Ectodermal cell (in vitro differentiated cells): ENCODE measurements around the gene NUP107.

ENCODE experiments used
- H3K27ac ChIP-seq: 2 replicates; pipeline ENCODE4 v1.7.0; 2013; ENCODE audit warnings: mild to moderate bottlenecking, low read depth, low read length; ENCODE audit not compliant: insufficient read depth, poor library complexity, severe bottlenecking
- H3K27me3 ChIP-seq: 2 replicates; pipeline ENCODE4 v1.7.0; 2013; ENCODE audit warnings: mild to moderate bottlenecking, low read length; ENCODE audit not compliant: insufficient read depth, control insufficient read depth, poor library complexity, severe bottlenecking
- H3K36me3 ChIP-seq: one replicate; pipeline ENCODE4 v1.7.0; 2013; ENCODE audit warnings: low read length; ENCODE audit not compliant: control insufficient read depth, insufficient read depth
- H3K4me1 ChIP-seq: one replicate; pipeline ENCODE4 v1.7.0; 2013; ENCODE audit warnings: low read length; ENCODE audit not compliant: control insufficient read depth, insufficient read depth
- H3K4me3 ChIP-seq: 2 replicates; pipeline ENCODE4 v1.7.0; 2013; ENCODE audit warnings: low read depth, low read length, control low read depth; ENCODE audit not compliant: insufficient read depth
- H3K9me3 ChIP-seq: 2 replicates; pipeline ENCODE4 v1.7.0; 2013; ENCODE audit warnings: mild to moderate bottlenecking, low read length, moderate library complexity; ENCODE audit not compliant: control insufficient read depth
- WGBS, 2 experiments: methylation state at CpG; one replicate each; pipeline ENCODE4 v1.1.7; 2013; ENCODE audit warnings: missing lambda C conversion rate in 2 of 2; 5-methylcytosine and 5-hydroxymethylcytosine counted together

The NUP107 gene

DNA sequence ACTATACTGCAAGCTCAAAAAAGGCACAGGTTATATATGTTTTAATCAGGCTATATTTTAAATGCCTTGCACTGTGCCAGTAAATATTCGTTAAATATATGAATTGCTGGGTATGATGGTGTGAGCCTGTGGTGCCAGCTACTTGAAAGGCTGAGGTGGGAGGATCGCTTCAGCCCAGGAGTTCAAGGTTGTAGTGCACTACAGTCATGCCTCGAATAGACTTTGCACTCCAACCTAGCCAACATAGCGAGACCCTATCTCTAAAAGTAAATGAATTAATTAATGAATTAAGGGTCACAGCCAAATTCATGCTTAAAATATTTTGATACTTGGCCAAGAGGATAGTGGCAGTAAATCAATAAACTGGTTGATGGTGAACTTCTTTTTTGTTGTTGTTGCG, 99.0 kb downstream of the NUP107 start:
- no peak overlapping the region for H3K27ac ChIP-seq
- no peaks in the 10 kb centered on the region for H3K4me1 ChIP-seq
- no peaks in the 10 kb centered on the region for H3K9me3 ChIP-seq
- 94 to 95% methylated on average over 4 to 5 of the region's 5 CpGs for WGBS, 2 experiments
- H3K27me3 ChIP-seq = no peaks in the 10 kb centered on the region
- H3K4me3 ChIP-seq = no peak overlapping the region
- no peaks in the 10 kb centered on the region for H3K36me3 ChIP-seq

DNA sequence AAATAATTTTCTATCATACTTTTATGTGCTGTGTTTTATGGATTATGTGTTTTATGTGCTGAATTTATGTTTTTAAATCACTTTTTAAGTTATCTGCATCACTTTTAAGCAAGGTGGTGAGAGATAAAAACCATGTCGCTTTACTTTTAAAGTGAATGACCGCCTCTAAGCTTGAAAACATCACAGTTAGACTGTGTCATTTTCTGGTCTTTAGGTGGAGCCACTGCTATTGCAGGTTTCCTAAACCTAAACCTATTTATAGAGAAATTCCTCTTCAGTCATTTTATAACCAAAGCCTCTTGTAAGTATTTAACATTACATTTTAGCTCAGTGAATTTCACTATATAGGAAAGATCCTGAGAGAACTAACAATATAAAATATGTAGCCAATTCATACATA, 100.2 kb downstream of the NUP107 start:
- WGBS, 2 experiments = 100% methylated on average over 2 of the region's 2 CpGs
- Histone ChIP-seq H3K4me3 (no peak overlapping the region), H3K27ac (no peak overlapping the region), H3K4me1 (no peaks in the 10 kb centered on the region), H3K27me3 (no peaks in the 10 kb centered on the region), H3K36me3 (no peaks in the 10 kb centered on the region), H3K9me3 (no peaks in the 10 kb centered on the region)

- no peaks in the 10 kb centered on the region for H3K27me3 ChIP-seq
- H3K9me3 ChIP-seq = no peaks in the 10 kb centered on the region
- no peaks in the 10 kb centered on the region for H3K36me3 ChIP-seq
- no peak overlapping the region for H3K4me3 ChIP-seq
- H3K4me1 ChIP-seq = no peaks in the 10 kb centered on the region
- 87 to 94% methylated on average over 3 of the region's 3 CpGs for WGBS, 2 experiments
- H3K27ac ChIP-seq = no peak overlapping the region
These were observed 101.9 kb downstream of the NUP107 start for GRCh38 chr12:68788554-68789143.

DNA sequence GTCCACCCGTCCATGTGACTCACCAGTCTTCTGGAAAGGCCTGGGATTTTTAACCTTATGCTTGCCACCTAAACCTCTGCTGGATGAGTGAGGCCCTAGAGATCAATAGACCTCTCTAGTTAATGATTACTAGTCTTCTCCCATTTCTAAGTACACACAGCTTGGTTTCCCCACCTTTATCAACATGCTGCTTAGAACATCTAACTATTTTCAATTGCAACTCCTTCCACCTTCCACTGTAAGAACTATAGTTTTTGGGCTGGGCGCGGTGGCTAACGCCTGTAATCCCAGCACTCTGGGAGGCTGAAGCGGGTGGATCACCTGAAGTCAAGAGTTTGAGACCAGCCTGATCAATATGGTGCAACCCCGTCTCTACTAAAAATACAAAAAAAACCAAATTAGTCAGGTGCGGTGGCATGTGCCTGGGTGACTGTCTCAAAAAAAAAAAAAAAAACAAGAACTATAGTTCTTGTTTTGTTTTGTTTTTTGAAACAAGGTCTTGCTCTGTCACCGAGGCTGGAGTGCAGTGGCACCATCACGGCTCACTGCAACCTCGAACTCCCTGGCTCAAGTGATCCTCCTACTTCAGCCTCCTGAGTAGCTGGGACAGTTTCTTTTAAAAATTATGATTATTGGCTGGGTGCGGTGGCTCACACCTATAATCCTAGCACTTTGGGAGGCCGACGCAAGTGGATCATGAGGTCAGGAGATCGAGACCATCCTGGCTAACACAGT, 102.5 kb downstream of the NUP107 start:
- no peak overlapping the region for H3K4me3 ChIP-seq
- 95% methylated on average over 12 to 14 of the region's 14 CpGs for WGBS, 2 experiments
- no peaks in the 10 kb centered on the region for H3K36me3 ChIP-seq
- no peaks in the 10 kb centered on the region for H3K4me1 ChIP-seq
- H3K27me3 ChIP-seq = no peaks in the 10 kb centered on the region
- H3K9me3 ChIP-seq = no peaks in the 10 kb centered on the region
- H3K27ac ChIP-seq = no peak overlapping the region

GRCh38 chr12:68790081-68790951, 103.5 kb downstream of the NUP107 start:
- H3K36me3 ChIP-seq = no peaks in the 10 kb centered on the region
- H3K4me1 ChIP-seq = no peaks in the 10 kb centered on the region
- no peaks in the 10 kb centered on the region for H3K27me3 ChIP-seq
- H3K27ac ChIP-seq = no peak overlapping the region
- no peak overlapping the region for H3K4me3 ChIP-seq
- WGBS, 2 experiments = 93 to 94% methylated on average over 8 to 13 of the region's 13 CpGs
- no peaks in the 10 kb centered on the region for H3K9me3 ChIP-seq

GRCh38 chr12:68790952-68791234, 104.1 kb downstream of the NUP107 start:
- H3K4me3 ChIP-seq = no peak overlapping the region
- no peak overlapping the region for H3K27ac ChIP-seq
- no peaks in the 10 kb centered on the region for H3K27me3 ChIP-seq
- no peaks in the 10 kb centered on the region for H3K4me1 ChIP-seq
- no peaks in the 10 kb centered on the region for H3K36me3 ChIP-seq
- WGBS, 2 experiments = 60 to 64% methylated on average over 3 of the region's 3 CpGs
- no peaks in the 10 kb centered on the region for H3K9me3 ChIP-seq

DNA sequence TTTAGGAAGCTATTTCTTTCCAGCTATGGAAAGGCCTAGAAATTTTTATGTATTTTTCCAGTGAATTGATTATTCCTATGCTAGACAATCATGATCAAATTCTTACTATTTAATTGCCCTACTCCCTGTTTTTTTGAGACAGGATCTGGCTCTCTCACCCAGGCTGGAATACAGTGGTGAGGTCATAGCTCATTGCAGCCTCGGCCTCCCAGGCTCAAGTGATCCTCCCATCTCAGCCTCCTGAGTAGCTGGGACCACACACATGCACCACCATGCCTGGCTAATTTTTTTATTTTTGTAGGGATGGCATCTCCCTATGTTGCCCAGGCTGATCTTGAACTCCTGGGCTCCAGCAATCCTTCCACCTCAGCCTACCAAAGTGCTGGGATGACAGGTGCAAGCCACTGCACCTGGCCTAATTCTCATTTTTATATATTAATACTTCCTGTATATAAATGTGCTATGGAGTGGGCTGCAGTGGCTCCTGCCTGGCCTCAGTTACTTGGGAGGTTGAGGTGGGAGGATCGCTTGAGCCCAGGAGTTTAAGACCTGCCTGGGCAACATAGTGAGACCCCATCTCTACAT, 105.2 kb downstream of the NUP107 start:
- no peaks in the 10 kb centered on the region for H3K4me1 ChIP-seq
- WGBS, 2 experiments = 96 to 100% methylated on average over 1 of the region's 2 CpGs
- H3K9me3 ChIP-seq = no peaks in the 10 kb centered on the region
- no peak overlapping the region for H3K27ac ChIP-seq
- H3K4me3 ChIP-seq = no peak overlapping the region
- no peaks in the 10 kb centered on the region for H3K27me3 ChIP-seq
- no peaks in the 10 kb centered on the region for H3K36me3 ChIP-seq

GRCh38 chr12:68792952-68793351, 106.2 kb downstream of the NUP107 start:
- H3K4me1 ChIP-seq = no peaks in the 10 kb centered on the region
- no peaks in the 10 kb centered on the region for H3K9me3 ChIP-seq
- H3K4me3 ChIP-seq = no peak overlapping the region
- WGBS, 2 experiments = 70 to 77% methylated on average over 2 of the region's 2 CpGs
- no peak overlapping the region for H3K27ac ChIP-seq
- no peaks in the 10 kb centered on the region for H3K36me3 ChIP-seq
- H3K27me3 ChIP-seq = no peaks in the 10 kb centered on the region

DNA sequence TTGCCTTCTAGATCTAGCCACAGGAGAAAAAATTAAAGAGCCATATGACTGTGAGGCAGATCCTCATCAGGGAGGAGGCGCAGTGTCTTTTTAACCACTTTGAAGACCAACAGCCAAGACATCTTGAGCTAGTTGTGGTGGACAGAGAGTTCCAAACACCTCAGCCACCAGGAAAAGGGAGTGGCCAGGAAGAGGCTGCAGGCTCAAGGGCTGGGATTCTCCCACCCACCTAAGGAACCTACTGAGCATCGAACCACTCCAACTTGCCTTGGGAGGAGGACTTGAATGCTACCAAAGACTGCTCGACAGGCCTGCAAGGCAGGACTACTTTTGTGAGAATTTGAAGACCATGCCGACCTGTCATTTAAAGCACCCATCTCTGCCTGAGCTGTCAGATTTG, 106.7 kb downstream of the NUP107 start:
- H3K4me3 ChIP-seq = no peak overlapping the region
- H3K27me3 ChIP-seq = no peaks in the 10 kb centered on the region
- no peaks in the 10 kb centered on the region for H3K4me1 ChIP-seq
- no peaks in the 10 kb centered on the region for H3K36me3 ChIP-seq
- 91 to 95% methylated on average over 4 of the region's 4 CpGs for WGBS, 2 experiments
- H3K27ac ChIP-seq = no peak overlapping the region
- no peaks in the 10 kb centered on the region for H3K9me3 ChIP-seq
